Medulla oblongata (tissue), 1 donor: ENCODE measurements around the gene OLFML1.
A peak's percentile ranks its signal among the peaks of the same experiment; 100 is the strongest.

Experiments
- DNase-seq: peaks from one replicate; pipeline ENCODE4 v3.0.0-alpha.2; 2015; ENCODE audit errors: extremely low spot score

The OLFML1 gene

GRCh38 chr11:7485186-7486097 is at the start of gene OLFML1:
OLFML1 (plus strand) TSS chr11:7485506; CDS start chr11:7485876, 370 bp downstream.
- no peak for DNase-seq

GRCh38 chr11:7436146-7436545 is 49.2 kb upstream of the OLFML1 start:
- no peak for DNase-seq

GRCh38 chr11:7436657-7437056 is 48.6 kb upstream of the OLFML1 start:
- DNase-seq: peak; percentile 63

GRCh38 chr11:7437696-7438095 is 47.6 kb upstream of the OLFML1 start:
- no peak for DNase-seq

GRCh38 chr11:7439746-7440320 is 45.5 kb upstream of the OLFML1 start:
- DNase-seq: no peak

- peak; percentile 85 for DNase-seq
These were observed 42.6 kb upstream of the OLFML1 start for GRCh38 chr11:7442588-7443215.

- DNase-seq: no peak
These were observed 41.0 kb upstream of the OLFML1 start for GRCh38 chr11:7444091-7444981.

GRCh38 chr11:7445564-7445963 is 39.7 kb upstream of the OLFML1 start:
- peak; percentile 51 for DNase-seq

GRCh38 chr11:7448201-7448600 is 37.1 kb upstream of the OLFML1 start:
- DNase-seq: no peak

- DNase-seq: peak; percentile 41
These were observed 36.0 kb upstream of the OLFML1 start for GRCh38 chr11:7449211-7449840.

- DNase-seq: no peak
These were observed 35.5 kb upstream of the OLFML1 start for GRCh38 chr11:7449841-7450214.

- DNase-seq: no peak
These were observed 34.5 kb upstream of the OLFML1 start for GRCh38 chr11:7450836-7451235.

- no peak for DNase-seq
These were observed 33.8 kb upstream of the OLFML1 start for GRCh38 chr11:7451520-7451919.

- DNase-seq: no peak
These were observed 33.3 kb upstream of the OLFML1 start for GRCh38 chr11:7451952-7452494.

GRCh38 chr11:7454854-7455253 is 30.5 kb upstream of the OLFML1 start:
- DNase-seq: no peak

- peak; percentile 7 for DNase-seq
These were observed 28.1 kb upstream of the OLFML1 start for GRCh38 chr11:7457211-7457610.

GRCh38 chr11:7462706-7463105 is 22.6 kb upstream of the OLFML1 start:
- DNase-seq: no peak

- no peak for DNase-seq
These were observed 17.7 kb upstream of the OLFML1 start for GRCh38 chr11:7467652-7468051.

GRCh38 chr11:7469351-7469865 is 15.9 kb upstream of the OLFML1 start:
- DNase-seq: no peak

GRCh38 chr11:7471071-7471470 is 14.2 kb upstream of the OLFML1 start:
- no peak for DNase-seq

- no peak for DNase-seq
These were observed 11.6 kb upstream of the OLFML1 start for GRCh38 chr11:7473717-7474116.
